Hepatic stellate cell (primary cell): ENCODE data around the gene NOTCH4.
"Not testable (repeated sequence)": the region's sequence is repeated elsewhere in the genome, so short reads cannot be mapped to it uniquely, and the experiment has no call there.

Source experiments
- DNase-seq: peaks from one replicate; pipeline ENCODE4 v3.0.0; 2011; ENCODE audit warnings: low spot score

Gene NOTCH4

DNA sequence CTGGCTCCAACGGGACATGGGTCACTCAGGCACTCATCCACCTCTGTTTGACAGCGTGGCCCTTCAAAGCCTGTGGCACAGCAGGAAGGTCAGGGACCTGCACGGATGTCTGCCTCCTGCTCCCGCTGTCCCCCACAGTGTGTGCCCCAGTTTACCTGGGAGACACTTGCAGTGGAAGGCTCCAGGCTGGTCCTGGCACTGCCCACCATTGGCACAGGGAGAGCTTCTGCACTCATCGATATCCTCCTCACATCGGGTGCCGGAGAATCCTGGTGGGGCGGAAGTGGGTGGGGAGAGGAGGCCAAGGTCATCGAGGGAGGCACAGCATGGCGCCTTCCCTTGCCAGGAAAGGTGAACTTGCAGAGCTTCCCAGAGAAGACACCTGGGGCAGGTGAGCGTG lies 6.9 kb downstream of the NOTCH4 start:
- no peak for DNase-seq

GRCh38 chr6:32216285-32216684 lies 7.6 kb downstream of the NOTCH4 start:
- no peak for DNase-seq

- DNase-seq, result no peak
Measured at GRCh38 chr6:32215617-32216016, 8.2 kb downstream of the NOTCH4 start.

DNA sequence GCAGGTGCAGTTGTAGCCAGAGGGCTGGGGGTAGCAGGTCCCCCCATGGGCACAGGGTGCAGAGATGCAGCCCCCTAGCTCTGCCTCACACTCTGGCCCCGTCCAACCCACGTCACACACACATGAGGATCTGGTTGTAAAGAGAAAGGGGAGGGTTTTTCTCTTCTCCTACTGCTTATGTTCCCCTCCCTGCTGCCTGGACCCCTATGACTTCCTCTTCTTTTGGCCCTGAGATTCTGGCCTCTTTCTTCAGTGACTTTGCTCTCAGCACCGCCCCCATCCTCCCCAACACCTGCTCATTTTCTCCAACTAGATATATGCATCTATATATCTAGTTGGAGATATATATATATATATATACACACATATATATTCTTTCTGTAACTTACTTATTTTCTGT lies 9.7 kb downstream of the NOTCH4 start:
- DNase-seq, result no peak

- DNase-seq, result no peak
Measured at GRCh38 chr6:32213649-32214048, 10.2 kb downstream of the NOTCH4 start.

DNA sequence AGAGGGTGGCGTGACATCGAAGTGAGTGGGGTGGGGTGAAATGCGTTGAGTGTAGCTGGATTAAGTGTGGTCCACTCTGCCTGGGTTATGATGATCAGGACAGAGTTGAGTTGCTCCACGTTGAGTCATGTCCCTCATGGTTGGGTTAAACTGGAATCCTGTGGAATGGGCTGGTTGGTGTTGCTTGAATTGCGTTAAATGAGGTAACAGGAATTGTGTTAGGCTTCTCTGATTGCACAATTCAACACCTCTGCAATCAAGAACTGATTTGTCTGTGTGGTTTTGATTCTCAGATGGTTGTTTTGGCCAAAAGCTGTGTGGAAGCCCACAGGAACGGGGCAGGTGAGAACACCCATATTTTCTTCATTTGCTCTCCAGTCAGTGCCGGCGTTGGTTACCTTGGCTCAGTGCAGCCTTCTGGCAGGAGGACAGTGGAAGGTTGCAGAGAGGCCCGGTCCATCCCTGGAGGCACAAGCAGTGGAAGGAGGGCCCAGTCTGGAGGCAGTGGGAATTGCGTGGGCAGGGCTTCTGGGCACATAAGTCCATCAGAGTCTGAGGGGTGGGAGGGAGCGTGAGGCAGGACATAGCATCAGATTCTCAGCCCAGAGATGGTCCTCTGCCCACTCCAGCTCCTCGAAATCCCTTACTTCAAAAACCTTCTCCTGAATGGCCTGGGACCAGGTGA lies 11.6 kb downstream of the NOTCH4 start:
- DNase-seq, result no peak

GRCh38 chr6:32211432-32211831 lies 12.4 kb downstream of the NOTCH4 start:
- not testable (repeated sequence) for DNase-seq

GRCh38 chr6:32210191-32210601 lies 13.7 kb downstream of the NOTCH4 start:
- DNase-seq, result no peak

- DNase-seq, result no peak
Measured at GRCh38 chr6:32208996-32209395, 14.9 kb downstream of the NOTCH4 start.

GRCh38 chr6:32204268-32204715 lies 19.6 kb downstream of the NOTCH4 start:
- DNase-seq, result no peak

- no peak for DNase-seq
Measured at GRCh38 chr6:32203426-32204267, 20.2 kb downstream of the NOTCH4 start.

GRCh38 chr6:32202186-32202585 lies 21.7 kb downstream of the NOTCH4 start:
- DNase-seq, result no peak

GRCh38 chr6:32200711-32201475 lies 23.0 kb downstream of the NOTCH4 start:
- DNase-seq, result no peak

GRCh38 chr6:32198866-32199265 lies 25.0 kb downstream of the NOTCH4 start:
- DNase-seq, result no peak

- no peak for DNase-seq
Measured at GRCh38 chr6:32198345-32198696, 25.5 kb downstream of the NOTCH4 start.

DNA sequence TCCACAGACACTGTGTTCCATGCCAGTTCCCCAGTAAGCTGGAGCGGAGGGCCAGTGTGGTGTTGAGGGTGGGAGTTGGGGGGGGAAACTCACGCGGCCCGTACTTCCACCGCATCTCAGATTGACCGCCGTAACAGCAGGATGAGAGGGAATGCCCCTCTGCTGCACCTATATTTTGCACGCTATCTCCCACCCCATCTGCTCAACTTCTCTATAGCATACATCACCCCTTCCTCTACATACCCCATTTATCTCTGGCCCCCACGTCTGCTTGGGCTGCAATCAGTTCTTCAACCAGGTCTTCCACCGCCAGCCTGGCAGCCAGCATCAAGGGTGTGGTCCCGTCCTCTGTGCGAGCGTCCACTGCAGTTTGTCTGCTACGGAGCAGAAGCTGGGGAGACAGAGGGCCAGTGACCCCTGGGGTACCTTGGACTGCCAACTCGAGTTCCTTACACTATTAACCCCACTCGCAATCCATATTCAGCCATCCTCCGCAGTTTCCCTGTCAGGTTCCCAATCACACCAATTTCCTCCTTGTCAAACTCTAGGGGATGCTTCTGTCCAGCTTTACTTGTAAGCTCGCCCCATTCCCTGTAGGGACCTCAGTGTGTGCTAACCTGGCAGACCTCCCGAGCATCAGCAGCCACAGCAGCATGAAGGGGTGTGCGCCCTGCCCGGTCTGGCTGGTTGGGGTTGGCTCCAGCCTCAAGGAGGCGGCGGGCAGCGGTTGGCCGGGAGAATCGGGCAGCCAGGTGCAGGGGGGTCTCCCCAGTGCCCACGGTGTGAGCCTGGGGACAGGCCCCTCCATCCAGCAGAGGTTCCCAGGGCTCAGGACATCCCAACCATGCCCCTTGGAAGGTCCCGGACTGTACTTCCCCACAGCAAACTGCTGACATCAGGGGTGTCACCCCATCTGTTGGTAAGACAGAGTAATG lies 26.9 kb downstream of the NOTCH4 start:
- DNase-seq, result no peak

- peak; percentile 82 for DNase-seq
Measured at GRCh38 chr6:32195902-32196681, 27.8 kb downstream of the NOTCH4 start.

GRCh38 chr6:32195652-32195901 lies 28.3 kb downstream of the NOTCH4 start:
- DNase-seq, result peak; percentile 98

GRCh38 chr6:32194825-32195651 lies 28.8 kb downstream of the NOTCH4 start:
- DNase-seq, result peak; percentile 59

DNA sequence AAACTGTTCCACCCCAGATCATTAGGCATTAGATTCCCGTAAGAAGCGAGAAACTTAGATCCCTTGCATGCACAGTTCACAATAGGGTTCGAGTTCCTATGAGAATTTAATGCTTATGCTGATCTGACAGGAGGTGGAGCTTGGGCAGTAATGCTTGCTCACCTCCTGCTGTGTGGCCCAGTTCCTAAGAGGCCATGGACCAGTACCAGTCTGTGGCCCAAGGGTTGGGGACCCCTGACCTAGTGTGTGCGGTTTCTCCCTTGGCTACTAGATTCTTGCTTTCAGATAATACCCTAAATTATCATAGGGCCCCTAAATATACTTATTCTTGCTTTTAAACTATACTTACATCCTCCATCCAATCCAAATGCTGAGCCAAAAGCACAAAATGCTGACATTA lies 29.5 kb downstream of the NOTCH4 start:
- DNase-seq, result no peak
